ENCODE results near the gene KCTD15.

The KCTD15 gene

GRCh38 chr19:33828266-33829075 lies 31.8 kb downstream of the KCTD15 start:
- Mint-ChIP-seq H3K27me3 (peaks cover 12% of the 10 kb centered on the region), H3K27ac (no peak overlapping the region), H3K9me3 (no peaks in the 10 kb centered on the region), H3K4me1 (ENCODE audit: low read depth) (no peaks in the 10 kb centered on the region), H3K36me3 (ENCODE audit: low read depth) (no peaks in the 10 kb centered on the region), H3K4me3 (no peak overlapping the region)

GRCh38 chr19:33830264-33830663 lies 33.6 kb downstream of the KCTD15 start:
- Mint-ChIP-seq H3K36me3 (ENCODE audit: low read depth) (no peaks in the 10 kb centered on the region), H3K9me3 (no peaks in the 10 kb centered on the region), H3K4me3 (no peak overlapping the region), H3K27me3 (peaks cover 24% of the 10 kb centered on the region), H3K4me1 (ENCODE audit: low read depth) (no peaks in the 10 kb centered on the region), H3K27ac (no peak overlapping the region)

GRCh38 chr19:33831825-33832224 lies 35.2 kb downstream of the KCTD15 start:
- no peak overlapping the region for H3K4me3 Mint-ChIP-seq
- H3K9me3 Mint-ChIP-seq, result no peaks in the 10 kb centered on the region
- no peak overlapping the region for H3K27ac Mint-ChIP-seq
- H3K4me1 Mint-ChIP-seq (ENCODE audit: low read depth), result no peaks in the 10 kb centered on the region
- H3K36me3 Mint-ChIP-seq (ENCODE audit: low read depth), result no peaks in the 10 kb centered on the region
- peaks cover 24% of the 10 kb centered on the region for H3K27me3 Mint-ChIP-seq

DNA sequence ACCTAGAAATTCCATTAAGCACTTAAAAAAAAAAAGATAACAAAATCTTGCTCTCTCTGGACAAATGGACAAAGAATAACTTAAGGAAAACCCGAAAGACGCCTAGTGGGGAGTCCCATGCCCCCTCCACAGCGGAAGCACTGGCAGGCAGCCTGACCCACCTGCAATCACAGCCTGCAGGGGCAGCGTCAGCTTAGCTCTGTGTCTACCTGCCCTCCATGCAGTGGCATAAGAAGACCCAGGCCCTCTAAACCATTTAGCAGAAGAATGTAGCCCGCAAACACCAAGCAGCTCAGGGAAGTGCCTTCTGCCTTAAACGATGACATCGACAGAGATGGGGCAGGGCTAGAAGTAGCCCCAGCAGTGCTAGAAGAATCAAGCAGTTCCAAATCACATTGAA lies 36.0 kb downstream of the KCTD15 start:
- Mint-ChIP-seq H3K4me3 (no peak overlapping the region), H3K36me3 (ENCODE audit: low read depth) (no peaks in the 10 kb centered on the region), H3K27me3 (peaks cover 24% of the 10 kb centered on the region), H3K9me3 (no peaks in the 10 kb centered on the region), H3K4me1 (ENCODE audit: low read depth) (no peaks in the 10 kb centered on the region), H3K27ac (no peak overlapping the region)

GRCh38 chr19:33840382-33840781 lies 43.7 kb downstream of the KCTD15 start:
- no peaks in the 10 kb centered on the region for H3K36me3 Mint-ChIP-seq (ENCODE audit: low read depth)
- H3K9me3 Mint-ChIP-seq, result peaks cover 3% of the 10 kb centered on the region
- no peak overlapping the region for H3K27ac Mint-ChIP-seq
- peaks cover 22% of the 10 kb centered on the region for H3K27me3 Mint-ChIP-seq
- H3K4me1 Mint-ChIP-seq (ENCODE audit: low read depth), result no peaks in the 10 kb centered on the region
- no peak overlapping the region for H3K4me3 Mint-ChIP-seq

DNA sequence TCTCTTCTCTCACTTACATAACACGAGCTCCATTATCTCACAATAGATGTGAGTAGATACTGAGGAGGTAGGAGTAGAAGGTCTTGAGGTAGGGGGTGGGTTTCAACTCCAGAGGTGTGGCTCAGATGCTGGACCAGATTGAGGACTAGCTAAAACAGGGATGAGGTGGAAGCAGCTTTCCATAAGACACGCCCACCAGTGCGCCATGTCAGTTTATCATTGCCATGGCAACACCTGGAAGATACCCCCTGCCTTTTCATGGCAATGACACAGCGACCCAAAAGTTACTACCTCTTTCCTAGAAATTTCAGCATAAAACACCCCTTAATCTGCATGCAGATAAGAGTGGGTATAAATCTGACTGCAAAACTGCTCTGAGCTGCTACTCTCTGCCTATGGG lies 44.1 kb downstream of the KCTD15 start:
- Mint-ChIP-seq H3K36me3 (ENCODE audit: low read depth) (no peaks in the 10 kb centered on the region), H3K27ac (no peak overlapping the region), H3K9me3 (peaks cover 5% of the 10 kb centered on the region), H3K4me1 (ENCODE audit: low read depth) (no peaks in the 10 kb centered on the region), H3K4me3 (no peak overlapping the region), H3K27me3 (peaks cover 26% of the 10 kb centered on the region)

DNA sequence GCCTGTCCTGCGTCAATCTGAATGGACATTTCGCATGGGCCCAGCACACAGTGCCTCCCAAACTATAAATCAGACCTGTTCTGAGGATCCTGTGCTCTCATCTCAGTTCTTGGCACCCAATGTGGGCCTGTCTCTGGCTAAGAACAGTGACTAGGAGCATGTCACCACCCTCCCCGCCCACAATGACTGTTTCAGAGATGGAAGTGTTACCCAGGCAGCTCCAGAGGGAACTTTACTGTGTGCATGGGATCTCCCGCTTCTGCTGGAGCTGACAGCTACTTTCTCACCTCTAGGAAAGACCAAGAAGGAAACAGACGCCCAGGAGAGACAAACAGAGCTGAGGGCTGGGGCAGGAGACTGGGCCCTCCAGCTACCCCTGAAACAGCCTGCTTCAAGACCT lies 45.0 kb downstream of the KCTD15 start:
- Mint-ChIP-seq H3K9me3 (peaks cover 5% of the 10 kb centered on the region), H3K36me3 (ENCODE audit: low read depth) (no peaks in the 10 kb centered on the region), H3K4me3 (no peak overlapping the region), H3K27me3 (peaks cover 27% of the 10 kb centered on the region), H3K27ac (no peak overlapping the region), H3K4me1 (ENCODE audit: low read depth) (no peaks in the 10 kb centered on the region)

GRCh38 chr19:33844478-33844877 lies 47.8 kb downstream of the KCTD15 start:
- H3K27me3 Mint-ChIP-seq, result peaks cover 24% of the 10 kb centered on the region

GRCh38 chr19:33845498-33845897 lies 48.8 kb downstream of the KCTD15 start:
- Mint-ChIP-seq H3K9me3 (peaks cover 10% of the 10 kb centered on the region), H3K36me3 (ENCODE audit: low read depth) (no peaks in the 10 kb centered on the region), H3K27me3 (peaks cover 23% of the 10 kb centered on the region), H3K4me1 (ENCODE audit: low read depth) (no peaks in the 10 kb centered on the region), H3K4me3 (no peak overlapping the region), H3K27ac (no peak overlapping the region)

More at GRCh38 chr19:33844478-33844877, 47.8 kb downstream of the KCTD15 start:
- Mint-ChIP-seq H3K36me3 (ENCODE audit: low read depth) (no peaks in the 10 kb centered on the region), H3K9me3 (peaks cover 5% of the 10 kb centered on the region), H3K27ac (no peak overlapping the region), H3K4me1 (ENCODE audit: low read depth) (no peaks in the 10 kb centered on the region), H3K4me3 (no peak overlapping the region)

- Mint-ChIP-seq H3K4me3 (no peak overlapping the region), H3K27me3 (peaks cover 22% of the 10 kb centered on the region), H3K9me3 (peaks cover 19% of the 10 kb centered on the region), H3K27ac (no peak overlapping the region), H3K4me1 (ENCODE audit: low read depth) (no peaks in the 10 kb centered on the region), H3K36me3 (ENCODE audit: low read depth) (peaks cover 5% of the 10 kb centered on the region)
Observed at GRCh38 chr19:33849551-33850147, 53.0 kb downstream of the KCTD15 start.

DNA sequence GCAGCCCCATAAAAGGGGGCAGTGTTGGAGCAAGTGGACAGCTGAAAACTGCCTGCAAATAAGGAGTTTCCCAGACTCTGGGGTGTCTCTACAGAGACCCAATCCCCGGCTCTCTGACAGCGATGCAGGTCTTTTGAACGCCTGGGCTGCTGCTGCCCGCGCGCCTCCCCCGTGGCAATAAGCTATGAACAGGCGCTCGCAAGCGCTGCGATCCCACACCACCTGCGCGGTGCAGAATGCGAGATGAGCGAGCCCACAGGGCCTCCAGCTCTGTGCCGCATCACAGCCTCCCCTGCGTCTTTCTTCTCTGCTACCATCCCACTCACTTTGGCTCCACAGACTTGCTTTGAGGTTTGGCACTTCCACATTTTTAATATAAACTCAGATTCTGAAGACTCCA lies 62.3 kb downstream of the KCTD15 start:
- Mint-ChIP-seq H3K4me3 (no peak overlapping the region), H3K4me1 (ENCODE audit: low read depth) (no peaks in the 10 kb centered on the region)

DNA sequence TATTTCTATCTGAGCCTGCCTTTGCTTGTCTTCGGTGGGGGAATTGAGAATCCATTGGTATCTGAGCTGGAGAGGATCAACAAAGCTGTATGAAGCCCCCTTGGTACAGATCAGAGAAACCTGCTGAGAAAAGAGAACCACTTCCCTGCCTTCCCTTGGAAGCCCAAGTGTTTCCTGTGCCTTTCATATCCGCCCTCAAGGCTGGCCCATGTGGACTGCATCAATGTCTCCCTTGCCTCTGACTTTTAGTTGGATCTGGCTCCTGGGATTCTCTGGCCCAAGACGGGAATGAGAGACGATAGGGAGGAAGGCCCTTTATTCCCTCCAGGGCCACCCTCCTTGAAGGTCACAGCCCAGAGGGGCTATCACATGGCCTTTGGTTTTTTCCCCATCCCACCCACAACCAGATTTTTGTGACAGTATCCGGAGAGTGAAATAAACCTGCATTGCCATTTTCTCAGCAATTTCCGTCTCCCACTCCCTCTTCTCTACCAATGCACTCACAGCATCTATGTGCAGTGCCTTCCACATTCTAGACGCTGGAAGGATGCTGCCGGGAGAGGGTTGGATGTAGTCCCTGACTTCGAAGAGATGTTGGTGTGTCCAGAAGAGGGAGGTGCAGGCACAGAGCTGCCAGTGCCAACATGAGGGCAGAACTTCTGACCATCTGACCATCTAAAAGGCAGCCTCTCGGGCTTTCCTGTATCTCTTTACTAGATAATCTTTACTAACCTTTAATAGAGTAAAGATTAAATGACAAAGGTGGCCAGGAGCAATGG lies 63.8 kb downstream of the KCTD15 start:
- no peaks in the 10 kb centered on the region for H3K9me3 Mint-ChIP-seq
- no peak overlapping the region for H3K4me3 Mint-ChIP-seq
- H3K27me3 Mint-ChIP-seq, result peaks cover 3% of the 10 kb centered on the region
- H3K4me1 Mint-ChIP-seq (ENCODE audit: low read depth), result no peaks in the 10 kb centered on the region
- no peak overlapping the region for H3K27ac Mint-ChIP-seq
- H3K36me3 Mint-ChIP-seq (ENCODE audit: low read depth), result no peaks in the 10 kb centered on the region

More for the DNA sequence above, 62.3 kb downstream of the KCTD15 start:
- Mint-ChIP-seq H3K36me3 (ENCODE audit: low read depth) (no peaks in the 10 kb centered on the region), H3K27ac (no peak overlapping the region), H3K27me3 (peaks cover 3% of the 10 kb centered on the region), H3K9me3 (no peaks in the 10 kb centered on the region)

- Mint-ChIP-seq H3K4me3 (no peak overlapping the region), H3K27ac (no peak overlapping the region), H3K36me3 (ENCODE audit: low read depth) (no peaks in the 10 kb centered on the region), H3K27me3 (peaks cover 3% of the 10 kb centered on the region), H3K9me3 (no peaks in the 10 kb centered on the region), H3K4me1 (ENCODE audit: low read depth) (no peaks in the 10 kb centered on the region)
Observed at GRCh38 chr19:33861950-33862349, 65.3 kb downstream of the KCTD15 start.

DNA sequence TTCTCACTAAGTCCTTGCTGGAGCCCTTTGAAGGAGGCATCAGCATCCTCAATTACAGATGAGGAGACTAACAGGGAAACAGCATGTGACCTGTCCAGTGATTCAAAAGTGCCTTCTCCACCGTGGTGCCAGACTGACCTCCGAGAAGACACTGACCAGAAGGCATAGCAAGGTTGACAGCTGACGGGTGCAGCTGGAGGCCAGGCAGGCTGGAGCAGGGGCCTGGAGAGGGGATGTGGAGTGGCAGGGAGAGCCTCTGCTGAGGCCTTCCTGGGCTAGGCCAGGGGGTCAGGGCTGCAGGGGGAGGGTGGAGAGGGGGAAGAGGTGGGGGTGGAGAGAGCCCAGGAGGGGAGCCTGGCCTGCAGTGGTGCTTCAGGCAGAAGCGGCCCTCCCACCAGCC lies 66.3 kb downstream of the KCTD15 start:
- Mint-ChIP-seq H3K36me3 (ENCODE audit: low read depth) (no peaks in the 10 kb centered on the region), H3K27me3 (peaks cover 3% of the 10 kb centered on the region), H3K9me3 (no peaks in the 10 kb centered on the region), H3K4me1 (ENCODE audit: low read depth) (no peaks in the 10 kb centered on the region), H3K4me3 (no peak overlapping the region), H3K27ac (no peak overlapping the region)

DNA sequence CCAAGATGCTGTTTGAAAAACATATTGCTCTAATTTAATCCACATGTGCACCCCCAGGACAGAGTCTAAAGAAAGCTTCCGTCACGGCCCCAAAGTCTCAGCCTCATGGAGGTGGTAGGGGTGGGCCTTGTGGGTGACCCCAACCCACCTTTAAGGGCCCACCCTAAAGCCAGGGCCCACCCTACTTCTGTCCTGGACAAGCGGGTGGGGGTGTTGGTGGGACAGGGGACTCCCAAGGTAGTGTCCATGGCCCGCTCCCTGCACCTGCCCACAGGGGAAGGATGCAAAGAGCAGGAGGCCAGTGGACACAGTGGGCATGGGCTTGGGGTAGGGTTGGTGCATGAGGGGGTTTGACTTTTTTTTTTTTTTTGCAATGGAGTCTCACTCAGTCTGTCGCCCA lies 66.8 kb downstream of the KCTD15 start:
- Mint-ChIP-seq H3K4me3 (no peak overlapping the region), H3K36me3 (ENCODE audit: low read depth) (no peaks in the 10 kb centered on the region), H3K27me3 (peaks cover 3% of the 10 kb centered on the region), H3K9me3 (no peaks in the 10 kb centered on the region), H3K4me1 (ENCODE audit: low read depth) (no peaks in the 10 kb centered on the region), H3K27ac (no peak overlapping the region)
